ENCODE data around the gene RPF1. TPM values are rescaled to one million over a fixed set of nuclear protein-coding genes. Genes with fewer than 3 reads are reported as not detected.

Gene RPF1
- total and polyA plus RNA-seq, 2 donors, result 38.7 to 42.2 TPM

DNA sequence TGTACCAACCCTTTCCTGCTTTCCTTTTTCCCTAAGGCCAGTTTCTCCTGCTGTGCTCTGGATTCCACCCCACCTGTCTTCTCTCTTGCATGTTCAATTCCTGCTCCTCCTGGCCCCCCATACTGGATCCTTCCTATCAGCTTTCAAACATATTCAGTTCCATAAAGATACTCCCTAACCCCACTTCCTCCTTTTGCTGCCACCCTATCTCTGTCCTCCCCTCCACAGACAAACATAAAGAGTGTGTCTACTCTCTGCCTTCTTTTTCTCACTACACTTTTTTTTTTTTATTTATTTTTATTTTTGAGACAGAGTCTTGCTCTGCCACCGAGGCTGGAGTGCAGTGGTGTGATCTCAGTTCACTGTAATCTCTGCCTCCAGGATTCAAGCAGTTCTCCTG is 16.9 kb upstream of the RPF1 start:
- H3K27ac ChIP-seq (ENCODE audit: low read depth), result no peak overlapping the region
- H3K4me3 ChIP-seq (ENCODE audit: low read depth, low read length), result no peak overlapping the region
- no peaks in the 10 kb centered on the region for H3K36me3 ChIP-seq (ENCODE audit: insufficient read depth)
- DNase-seq (ENCODE audit: extremely low spot score), result no peak
- no peaks in the 10 kb centered on the region for H3K4me1 ChIP-seq (ENCODE audit: insufficient read depth)
- 71% methylated on average over 1 of the region's 1 CpG for WGBS

DNA sequence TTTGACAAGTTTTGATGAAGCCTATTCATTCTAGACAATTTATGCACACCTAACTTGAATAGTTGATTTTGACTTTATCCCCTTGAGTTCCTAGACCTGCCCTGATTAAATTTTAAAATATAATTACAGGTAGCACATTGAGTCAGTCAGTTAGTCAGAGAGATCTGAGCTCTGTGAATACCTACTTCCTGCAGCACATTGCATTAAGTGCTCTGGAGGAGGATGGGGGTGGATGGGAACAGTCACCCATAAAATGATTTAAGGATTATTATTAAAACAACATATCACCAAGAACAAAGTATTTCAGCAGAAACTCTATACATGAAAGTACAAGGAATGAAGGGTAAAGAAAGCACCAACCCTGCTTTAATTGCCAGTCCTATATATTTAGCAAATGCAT is 11.8 kb upstream of the RPF1 start:
- DNase-seq (ENCODE audit: extremely low spot score), result no peak
- Histone ChIP-seq H3K4me3 (ENCODE audit: low read depth, low read length) (no peak overlapping the region), H3K27ac (ENCODE audit: low read depth) (no peak overlapping the region), H3K4me1 (ENCODE audit: insufficient read depth) (no peaks in the 10 kb centered on the region), H3K36me3 (ENCODE audit: insufficient read depth) (no peaks in the 10 kb centered on the region)

DNA sequence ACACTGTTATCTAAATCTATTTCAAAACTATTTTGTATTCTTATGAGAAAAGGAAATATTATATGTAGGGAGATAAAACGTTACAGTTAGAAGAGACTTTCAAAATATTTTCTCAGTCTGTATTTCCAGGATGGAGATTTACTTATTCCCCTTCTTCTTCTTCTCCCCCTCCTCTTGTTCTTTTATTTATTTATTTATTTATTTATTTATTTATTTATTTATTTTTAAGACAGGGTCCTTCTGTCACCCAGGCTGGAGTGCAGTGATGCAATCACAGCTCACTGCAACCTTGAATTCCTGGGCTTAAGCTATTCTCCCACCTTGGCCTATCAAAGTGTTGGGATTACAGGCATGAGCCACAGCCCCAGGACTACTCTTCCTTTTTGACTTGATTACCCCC is 2.8 kb upstream of the RPF1 start:
- Histone ChIP-seq H3K4me1 (ENCODE audit: insufficient read depth) (no peaks in the 10 kb centered on the region), H3K4me3 (ENCODE audit: low read depth, low read length) (no peak overlapping the region), H3K27ac (ENCODE audit: low read depth) (no peak overlapping the region), H3K36me3 (ENCODE audit: insufficient read depth) (no peaks in the 10 kb centered on the region)
- no peak for DNase-seq (ENCODE audit: extremely low spot score)
- 53% methylated on average over 1 of the region's 1 CpG for WGBS

DNA sequence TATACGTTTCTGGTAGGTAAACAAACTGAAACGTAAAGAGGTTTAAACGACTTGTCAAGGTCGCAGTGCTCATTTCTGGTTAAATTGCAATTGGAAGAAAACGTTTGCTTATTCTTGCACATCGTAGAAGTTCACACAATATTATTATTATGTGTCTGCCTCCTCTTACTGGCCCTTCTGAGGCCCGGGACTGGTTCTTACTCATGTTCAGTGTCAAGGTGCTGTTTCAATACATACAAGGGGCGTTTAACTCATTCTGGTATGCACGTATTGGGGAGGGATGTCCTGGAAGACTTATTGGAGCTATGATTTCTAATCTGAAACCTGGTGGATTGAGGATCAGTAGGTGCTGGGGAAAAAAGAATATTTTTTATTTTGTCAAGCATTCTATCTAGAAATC is 932 bp downstream of the RPF1 start:
- Histone ChIP-seq H3K36me3 (ENCODE audit: insufficient read depth) (no peaks in the 10 kb centered on the region), H3K4me3 (ENCODE audit: low read depth, low read length) (peak overlapping the region; percentile 75), H3K27ac (ENCODE audit: low read depth) (no peak overlapping the region), H3K4me1 (ENCODE audit: insufficient read depth) (no peaks in the 10 kb centered on the region)
- 5% methylated on average over 9 of the region's 9 CpGs for WGBS
- no peak for DNase-seq (ENCODE audit: extremely low spot score)

DNA sequence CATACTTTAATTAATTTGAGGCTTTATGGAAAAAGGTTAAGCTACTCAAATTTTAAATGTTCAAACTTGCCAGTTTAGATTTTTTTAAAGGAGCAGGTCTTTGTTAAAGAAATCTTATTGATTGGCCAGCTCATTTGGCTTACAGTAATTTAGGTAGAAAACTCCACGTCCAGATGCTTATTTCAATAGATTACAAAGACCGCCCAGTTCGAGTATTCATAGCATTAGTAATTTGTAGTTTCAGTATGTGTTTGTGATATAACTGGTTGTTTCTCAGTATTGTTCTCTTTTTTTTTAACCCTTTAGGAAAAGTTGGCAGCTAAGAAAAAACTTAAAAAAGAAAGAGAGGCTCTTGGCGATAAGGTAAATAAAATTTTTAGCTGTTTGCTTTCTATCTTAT is 1.6 kb downstream of the RPF1 start:
- Histone ChIP-seq H3K27ac (ENCODE audit: low read depth) (no peak overlapping the region), H3K4me1 (ENCODE audit: insufficient read depth) (no peaks in the 10 kb centered on the region), H3K36me3 (ENCODE audit: insufficient read depth) (peaks cover 2% of the 10 kb centered on the region), H3K4me3 (ENCODE audit: low read depth, low read length) (no peak overlapping the region)
- 87% methylated on average over 4 of the region's 4 CpGs for WGBS
- no peak for DNase-seq (ENCODE audit: extremely low spot score)

DNA sequence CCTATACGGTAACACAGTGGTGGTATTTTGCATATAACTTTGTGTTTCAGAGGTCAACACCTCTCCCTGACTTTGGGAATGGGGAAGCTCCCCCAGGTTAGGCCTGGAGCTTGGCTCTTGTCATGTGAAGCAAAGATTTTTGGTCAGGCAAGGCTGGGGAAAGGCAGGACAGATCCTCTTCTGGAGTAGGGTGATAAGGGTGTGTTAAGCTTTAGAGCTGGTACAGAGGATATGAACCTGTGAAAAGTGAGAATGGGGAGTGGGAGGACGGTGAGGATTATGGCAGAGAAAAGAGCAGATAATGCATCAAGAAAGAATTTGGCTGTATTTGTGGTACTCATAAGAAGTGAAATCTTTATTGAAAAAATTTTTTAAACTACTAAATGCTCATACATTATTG is 2.3 kb downstream of the RPF1 start:
- Histone ChIP-seq H3K36me3 (ENCODE audit: insufficient read depth) (peaks cover 2% of the 10 kb centered on the region), H3K4me1 (ENCODE audit: insufficient read depth) (no peaks in the 10 kb centered on the region), H3K27ac (ENCODE audit: low read depth) (no peak overlapping the region), H3K4me3 (ENCODE audit: low read depth, low read length) (no peak overlapping the region)
- WGBS, result 89% methylated on average over 2 of the region's 2 CpGs
- DNase-seq (ENCODE audit: extremely low spot score), result no peak

DNA sequence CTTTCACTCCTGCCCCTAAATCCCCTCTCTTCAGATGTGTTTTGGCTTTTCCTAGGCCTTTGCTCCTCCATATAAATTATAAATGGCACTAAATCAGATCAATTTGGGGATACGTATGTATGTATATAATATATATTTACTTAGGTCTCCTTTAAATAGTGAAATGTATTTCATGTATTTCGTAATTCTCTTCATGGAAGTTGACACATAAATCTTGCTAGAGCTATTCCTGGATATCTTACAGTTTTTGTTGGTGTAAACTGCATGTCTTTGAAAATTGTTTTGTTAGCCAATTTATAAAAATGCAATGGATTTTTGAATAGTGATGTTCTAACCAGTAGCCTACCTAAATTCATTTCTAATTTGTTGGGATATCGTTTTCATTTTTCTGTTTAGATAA is 9.0 kb downstream of the RPF1 start:
- no peaks in the 10 kb centered on the region for H3K4me1 ChIP-seq (ENCODE audit: insufficient read depth)
- peaks cover 7% of the 10 kb centered on the region for H3K36me3 ChIP-seq (ENCODE audit: insufficient read depth)
- no peak overlapping the region for H3K27ac ChIP-seq (ENCODE audit: low read depth)
- 91% methylated on average over 3 of the region's 3 CpGs for WGBS
- no peak overlapping the region for H3K4me3 ChIP-seq (ENCODE audit: low read depth, low read length)
- DNase-seq (ENCODE audit: extremely low spot score), result no peak

DNA sequence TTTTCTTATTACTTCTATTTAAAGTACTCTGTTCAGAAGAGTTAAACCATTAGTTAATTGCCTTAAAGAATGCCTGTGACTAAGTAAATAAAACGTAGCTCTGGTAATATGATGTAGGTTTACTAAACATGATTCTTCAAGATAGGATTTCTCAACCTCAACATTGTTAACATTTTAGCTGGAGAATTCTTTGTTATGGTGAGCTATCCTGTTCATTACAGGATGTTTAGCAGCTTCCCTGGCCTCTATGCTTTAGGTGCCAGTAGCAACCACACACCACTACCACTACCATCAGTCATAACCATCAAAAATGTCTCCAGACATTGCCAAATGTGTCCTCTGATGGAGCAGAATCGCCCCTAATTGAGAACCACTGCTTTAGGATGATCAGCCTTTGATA is 10.7 kb downstream of the RPF1 start:
- Histone ChIP-seq H3K36me3 (ENCODE audit: insufficient read depth) (peaks cover 7% of the 10 kb centered on the region), H3K27ac (ENCODE audit: low read depth) (no peak overlapping the region), H3K4me3 (ENCODE audit: low read depth, low read length) (no peak overlapping the region), H3K4me1 (ENCODE audit: insufficient read depth) (no peaks in the 10 kb centered on the region)
- 94% methylated on average over 2 of the region's 2 CpGs for WGBS
- DNase-seq (ENCODE audit: extremely low spot score), result no peak

DNA sequence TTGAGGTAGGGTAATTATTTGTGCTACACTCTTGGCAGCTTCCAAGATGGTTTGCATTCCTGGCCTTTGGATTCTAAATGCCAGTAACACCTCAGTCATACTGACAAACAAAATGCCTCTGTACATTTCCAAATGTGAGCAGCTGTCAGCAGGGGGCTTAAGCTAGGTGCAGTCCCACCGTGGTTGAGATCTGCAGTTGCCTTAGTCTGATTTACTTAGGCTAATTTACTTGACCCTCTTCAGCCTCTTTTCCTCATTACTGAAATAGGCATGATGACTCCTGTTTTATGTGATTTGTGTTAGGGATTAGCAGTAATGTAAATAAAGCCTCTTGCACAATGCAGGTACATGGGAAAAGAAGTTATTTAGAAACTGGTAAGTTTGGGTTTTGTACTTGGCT is 13.7 kb downstream of the RPF1 start:
- 33% methylated on average over 1 of the region's 1 CpG for WGBS
- Histone ChIP-seq H3K4me1 (ENCODE audit: insufficient read depth) (no peaks in the 10 kb centered on the region), H3K27ac (ENCODE audit: low read depth) (no peak overlapping the region), H3K4me3 (ENCODE audit: low read depth, low read length) (no peak overlapping the region), H3K36me3 (ENCODE audit: insufficient read depth) (peaks cover 5% of the 10 kb centered on the region)
- no peak for DNase-seq (ENCODE audit: extremely low spot score)

DNA sequence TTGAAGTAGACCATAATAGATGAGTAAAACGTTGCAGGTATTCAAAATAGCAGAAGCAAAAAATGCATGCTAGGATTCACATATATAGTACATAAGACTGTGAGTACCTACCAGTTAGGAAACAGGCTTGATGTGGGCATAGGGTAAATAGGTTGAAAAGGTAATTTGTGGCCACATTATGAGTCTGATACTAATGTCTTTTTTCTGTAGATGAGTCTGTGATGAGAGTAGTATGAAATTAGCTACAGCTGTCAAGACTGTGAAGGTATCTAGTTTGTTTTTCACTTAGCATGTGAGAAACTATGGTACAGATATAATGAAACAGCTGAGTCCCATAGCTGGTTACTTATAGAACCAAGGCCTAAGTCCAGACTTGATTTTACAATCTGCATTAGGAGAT is 14.7 kb downstream of the RPF1 start:
- Histone ChIP-seq H3K4me1 (ENCODE audit: insufficient read depth) (peaks cover 1% of the 10 kb centered on the region), H3K36me3 (ENCODE audit: insufficient read depth) (peaks cover 5% of the 10 kb centered on the region), H3K27ac (ENCODE audit: low read depth) (no peak overlapping the region), H3K4me3 (ENCODE audit: low read depth, low read length) (no peak overlapping the region)
- WGBS, result 86% methylated on average over 1 of the region's 1 CpG
- DNase-seq (ENCODE audit: extremely low spot score), result no peak

DNA sequence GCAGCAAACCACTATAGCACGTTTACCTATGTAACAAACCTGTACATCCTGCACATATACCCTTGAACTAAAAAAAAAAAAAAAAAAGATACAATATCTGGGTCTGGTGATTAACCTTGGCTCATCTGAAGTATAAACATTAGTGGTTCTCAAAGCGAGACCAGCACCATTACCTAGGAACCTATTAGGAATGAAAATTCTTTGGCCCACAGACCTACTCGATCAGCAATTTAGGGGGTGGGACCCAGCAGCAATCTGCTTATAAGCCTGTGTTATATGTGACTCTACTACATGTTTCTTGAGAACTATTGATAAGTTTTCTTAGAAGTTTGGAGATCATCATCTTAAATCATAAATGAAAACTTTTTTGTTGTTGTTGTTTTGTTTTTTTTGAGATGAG is 17.4 kb downstream of the RPF1 start:
- peaks cover 2% of the 10 kb centered on the region for H3K36me3 ChIP-seq (ENCODE audit: insufficient read depth)
- peaks cover 1% of the 10 kb centered on the region for H3K4me1 ChIP-seq (ENCODE audit: insufficient read depth)
- WGBS, result 89% methylated on average over 3 of the region's 3 CpGs
- DNase-seq (ENCODE audit: extremely low spot score), result no peak
- no peak overlapping the region for H3K27ac ChIP-seq (ENCODE audit: low read depth)
- H3K4me3 ChIP-seq (ENCODE audit: low read depth, low read length), result no peak overlapping the region

DNA sequence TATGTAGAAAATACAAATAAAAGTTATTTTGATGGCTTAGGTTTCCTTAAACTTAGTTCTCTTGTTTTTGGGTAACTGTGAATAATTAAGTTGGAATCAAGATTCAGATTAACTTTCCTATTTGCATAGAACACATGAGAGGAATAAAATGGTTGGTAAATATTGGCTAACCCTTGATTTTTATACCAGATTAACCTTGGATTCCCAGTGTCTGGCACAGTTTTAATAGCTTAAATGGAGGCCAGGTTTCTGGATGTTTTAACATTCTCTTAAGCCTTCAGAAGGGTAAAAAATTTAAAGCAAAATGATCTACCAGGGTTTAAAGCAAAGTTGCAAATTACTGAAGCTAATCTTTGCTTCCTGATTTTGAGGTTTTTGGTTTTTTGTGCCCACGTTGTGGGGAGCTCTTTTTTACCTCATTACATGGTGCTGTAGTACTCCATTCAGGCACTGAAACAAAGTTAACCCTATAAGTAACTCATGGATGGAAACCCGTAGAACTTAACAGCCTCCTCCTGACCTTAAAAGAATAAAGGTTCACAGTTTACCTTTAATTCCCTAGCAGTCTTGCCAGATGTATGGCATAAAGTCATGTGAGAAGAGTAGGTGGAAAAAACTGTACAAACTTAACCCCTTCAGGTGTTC is 18.7 kb downstream of the RPF1 start:
- Histone ChIP-seq H3K27ac (ENCODE audit: low read depth) (no peak overlapping the region), H3K4me1 (ENCODE audit: insufficient read depth) (peaks cover 1% of the 10 kb centered on the region), H3K36me3 (ENCODE audit: insufficient read depth) (peaks cover 3% of the 10 kb centered on the region), H3K4me3 (ENCODE audit: low read depth, low read length) (no peak overlapping the region)
- DNase-seq (ENCODE audit: extremely low spot score), result no peak
- 38% methylated on average over 2 of the region's 2 CpGs for WGBS

DNA sequence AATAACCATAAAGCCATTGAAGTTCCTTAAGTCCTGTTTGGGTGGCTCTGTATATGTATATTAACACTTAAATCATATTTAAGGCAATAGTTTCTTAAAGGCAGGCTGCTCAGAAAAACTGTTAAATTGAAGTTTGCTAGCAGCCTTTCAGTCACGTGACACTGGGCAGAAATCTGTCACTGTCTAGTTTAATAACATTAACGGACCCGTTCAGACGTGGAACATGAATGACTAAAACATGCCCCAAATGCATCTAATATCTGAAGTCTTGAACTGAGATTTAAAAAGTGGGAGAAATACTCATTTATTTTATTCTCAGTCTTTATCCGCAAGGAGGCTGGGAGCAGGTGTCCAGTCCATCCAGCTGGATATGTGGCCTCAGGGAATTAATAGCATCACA is 23.9 kb downstream of the RPF1 start:
- Histone ChIP-seq H3K4me1 (ENCODE audit: insufficient read depth) (no peaks in the 10 kb centered on the region), H3K4me3 (ENCODE audit: low read depth, low read length) (no peak overlapping the region), H3K27ac (ENCODE audit: low read depth) (no peak overlapping the region), H3K36me3 (ENCODE audit: insufficient read depth) (peaks cover 1% of the 10 kb centered on the region)
- DNase-seq (ENCODE audit: extremely low spot score), result no peak
- WGBS, result 68% methylated on average over 5 of the region's 5 CpGs

DNA sequence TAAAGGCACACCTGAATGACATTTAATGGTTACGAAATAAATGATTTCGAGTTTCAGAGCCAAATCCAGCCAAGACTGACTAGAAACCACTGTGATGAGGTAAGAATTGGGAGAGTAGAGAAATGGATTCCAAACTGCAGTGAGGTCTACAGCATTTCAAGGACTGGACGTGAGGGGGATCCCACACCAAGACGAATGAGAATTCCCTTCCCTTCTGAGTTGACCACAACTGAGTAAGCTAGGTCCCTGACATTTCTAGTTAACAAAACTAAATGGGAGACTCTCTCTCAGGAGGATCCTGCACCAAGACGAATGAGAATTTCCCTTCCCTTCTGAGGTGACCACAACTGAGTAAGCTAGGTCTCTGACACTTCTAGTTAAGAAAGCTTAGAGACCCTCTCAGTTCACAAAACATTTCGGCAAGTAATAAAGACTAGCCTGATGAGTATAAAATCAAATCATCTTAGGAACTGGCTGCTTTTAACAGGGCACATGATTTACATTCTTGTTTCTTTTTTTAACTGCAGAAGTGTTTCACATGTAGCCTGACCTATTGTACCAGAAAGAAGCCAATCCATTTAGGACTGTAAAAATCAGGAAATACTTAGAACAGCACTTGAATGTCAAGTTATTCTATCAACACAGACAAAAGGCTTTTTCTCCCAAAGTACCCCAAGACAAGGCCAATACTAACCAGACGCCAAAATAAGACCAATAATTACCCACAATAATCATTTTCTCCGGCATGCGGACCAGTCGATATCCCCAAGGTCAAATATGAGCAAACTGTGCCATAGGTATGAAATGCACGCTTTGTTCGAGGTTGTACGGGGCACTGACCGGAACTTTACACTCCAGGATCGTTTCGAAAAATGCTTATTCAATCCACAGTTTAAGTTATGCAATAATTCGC is 25.8 kb downstream of the RPF1 start:
- WGBS, result 6% methylated on average over 17 of the region's 17 CpGs
- DNase-seq (ENCODE audit: extremely low spot score), result peak; percentile 8

More for the DNA sequence above, 25.8 kb downstream of the RPF1 start:
- peaks cover 1% of the 10 kb centered on the region for H3K36me3 ChIP-seq (ENCODE audit: insufficient read depth)
- H3K4me1 ChIP-seq (ENCODE audit: insufficient read depth), result no peaks in the 10 kb centered on the region
- peak overlapping the region; percentile 75 for H3K4me3 ChIP-seq (ENCODE audit: low read depth, low read length)
- no peak overlapping the region for H3K27ac ChIP-seq (ENCODE audit: low read depth)

Data from urinary bladder (tissue), 4 donors.